Kidney epithelial cell (primary cell): ENCODE data around the gene ACHE. TPM values are rescaled to one million over a fixed set of nuclear protein-coding genes. Genes with fewer than 3 reads are reported as not detected.

ENCODE experiments used
- DNase-seq: peaks from one replicate; pipeline ENCODE4 v3.0.0-alpha.2; 2010; ENCODE audit warnings: low read depth
- H3K27me3 ChIP-seq: 2 replicates; pipeline ENCODE4 v1.6.0; 2011; ENCODE audit warnings: low read length; ENCODE audit not compliant: control insufficient read depth, insufficient read depth
- H3K36me3 ChIP-seq: 2 replicates; pipeline ENCODE4 v1.5.1; 2011; ENCODE audit warnings: low read length; ENCODE audit not compliant: control insufficient read depth, insufficient read depth
- H3K4me3 ChIP-seq: 2 replicates; pipeline ENCODE4 v1.5.1; 2011; ENCODE audit warnings: low read depth, mild to moderate bottlenecking, control low read depth, low read length
- total RNA-seq: library from RNA; depleted of rRNA; stranded (reverse); fragments of >200 nt; gene quantifications from 2 replicates; pipeline ENCODE4 v1.2.3, GENCODE V29; 2015
- TF ChIP-seq, protein P1 (sequence below): IDR thresholded peaks from 2 replicates; pipeline ENCODE4 v1.5.1; 2011; ENCODE audit warnings: mild to moderate bottlenecking, moderate library complexity, low read length, control low read depth, inconsistent platforms; ENCODE audit not compliant: insufficient read depth, poor library complexity, severe bottlenecking

ACHE gene
- total RNA-seq, 1 donor from 2014 or later = 1.3 TPM

DNA sequence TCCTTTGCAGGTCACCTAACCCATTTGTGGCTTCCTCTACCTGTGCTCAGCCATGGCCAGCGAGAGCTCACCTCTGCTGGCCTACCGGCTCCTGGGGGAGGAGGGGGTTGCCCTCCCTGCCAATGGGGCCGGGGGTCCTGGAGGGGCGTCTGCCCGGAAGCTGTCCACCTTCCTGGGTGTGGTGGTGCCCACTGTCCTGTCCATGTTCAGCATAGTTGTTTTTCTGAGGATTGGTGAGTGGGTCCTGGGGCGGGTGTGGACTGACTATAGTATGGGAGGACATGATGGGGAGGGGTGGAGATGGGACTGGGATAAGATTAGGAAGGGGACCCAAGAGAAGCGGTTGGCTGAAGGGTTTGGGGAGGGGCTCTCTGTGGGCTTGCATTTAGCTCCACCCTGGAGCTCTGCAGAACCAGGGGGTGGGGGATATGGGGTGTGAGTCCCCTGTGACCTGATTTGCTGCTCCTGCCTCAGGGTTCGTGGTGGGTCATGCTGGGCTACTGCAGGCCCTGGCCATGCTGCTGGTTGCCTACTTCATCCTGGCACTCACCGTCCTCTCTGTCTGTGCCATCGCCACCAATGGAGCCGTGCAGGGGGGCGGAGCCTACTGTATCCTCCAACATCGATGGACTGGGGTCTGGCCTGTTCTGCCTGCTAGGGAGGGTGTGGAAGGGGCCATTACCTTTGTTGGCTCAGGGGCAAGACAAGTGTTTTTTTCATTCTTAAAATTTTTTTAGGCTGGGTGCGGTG, 41.4 kb downstream of the ACHE start:
- Histone ChIP-seq H3K4me3 (no peak overlapping the region), H3K27me3 (no peaks in the 10 kb centered on the region), H3K36me3 (no peaks in the 10 kb centered on the region)
- TF ChIP-seq, protein P1, sequence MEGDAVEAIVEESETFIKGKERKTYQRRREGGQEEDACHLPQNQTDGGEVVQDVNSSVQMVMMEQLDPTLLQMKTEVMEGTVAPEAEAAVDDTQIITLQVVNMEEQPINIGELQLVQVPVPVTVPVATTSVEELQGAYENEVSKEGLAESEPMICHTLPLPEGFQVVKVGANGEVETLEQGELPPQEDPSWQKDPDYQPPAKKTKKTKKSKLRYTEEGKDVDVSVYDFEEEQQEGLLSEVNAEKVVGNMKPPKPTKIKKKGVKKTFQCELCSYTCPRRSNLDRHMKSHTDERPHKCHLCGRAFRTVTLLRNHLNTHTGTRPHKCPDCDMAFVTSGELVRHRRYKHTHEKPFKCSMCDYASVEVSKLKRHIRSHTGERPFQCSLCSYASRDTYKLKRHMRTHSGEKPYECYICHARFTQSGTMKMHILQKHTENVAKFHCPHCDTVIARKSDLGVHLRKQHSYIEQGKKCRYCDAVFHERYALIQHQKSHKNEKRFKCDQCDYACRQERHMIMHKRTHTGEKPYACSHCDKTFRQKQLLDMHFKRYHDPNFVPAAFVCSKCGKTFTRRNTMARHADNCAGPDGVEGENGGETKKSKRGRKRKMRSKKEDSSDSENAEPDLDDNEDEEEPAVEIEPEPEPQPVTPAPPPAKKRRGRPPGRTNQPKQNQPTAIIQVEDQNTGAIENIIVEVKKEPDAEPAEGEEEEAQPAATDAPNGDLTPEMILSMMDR = no peak
- DNase-seq = no peak

DNA sequence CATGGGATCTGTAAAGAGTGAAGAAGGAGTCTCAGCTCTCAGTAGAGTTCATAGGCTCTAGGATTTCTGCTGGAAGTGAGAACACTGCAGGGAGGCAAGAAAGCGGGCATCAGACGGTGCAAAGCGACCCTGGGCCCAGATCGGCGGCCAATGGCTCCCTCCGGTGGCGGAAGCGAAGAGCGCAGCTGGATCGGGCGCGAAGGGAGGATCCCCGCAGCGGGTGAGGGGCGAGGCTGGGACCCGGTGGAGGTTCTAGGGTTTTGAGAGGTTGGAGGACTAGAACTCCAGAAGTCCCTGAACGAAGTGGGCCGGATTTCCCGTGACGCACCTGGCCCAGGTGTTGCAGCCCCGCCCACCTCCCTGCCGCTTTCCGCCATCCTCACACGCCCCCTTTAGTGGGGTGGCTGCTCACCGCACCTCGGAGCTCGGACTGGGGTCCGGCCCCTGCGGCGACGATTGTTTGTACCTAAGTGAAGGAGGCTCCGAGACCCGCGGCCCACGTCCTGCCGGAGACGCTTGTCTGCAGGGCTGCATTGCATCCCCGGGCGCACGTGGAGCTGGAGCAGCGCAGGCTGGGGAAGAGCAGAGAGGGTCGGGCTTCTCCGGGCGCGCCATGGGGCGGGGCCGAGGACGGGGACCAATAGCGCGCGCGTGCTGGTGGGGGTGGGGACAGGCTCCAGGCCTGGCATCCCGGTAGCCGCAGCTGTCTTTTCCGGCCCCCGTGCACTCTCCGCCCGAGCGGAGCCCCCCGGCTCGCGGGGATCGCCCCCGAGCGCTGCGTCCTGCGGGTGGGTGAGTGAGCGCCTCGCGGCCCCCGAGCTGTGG, 43.4 kb downstream of the ACHE start, which contains the start of gene SLC12A9:
Gene SLC12A9, plus strand, starts transcription at position 666 of the 825 bp plus-strand sequence. CDS start 1,485 bp downstream, outside the sequence.
- H3K4me3 ChIP-seq = peak within 1 kb of the TSS; percentile 70
- H3K27me3 ChIP-seq = no peaks in the 10 kb centered on the region
- no peaks in the 10 kb centered on the region for H3K36me3 ChIP-seq
- DNase-seq = no peak
- TF ChIP-seq, protein P1 = peak; percentile 97

DNA sequence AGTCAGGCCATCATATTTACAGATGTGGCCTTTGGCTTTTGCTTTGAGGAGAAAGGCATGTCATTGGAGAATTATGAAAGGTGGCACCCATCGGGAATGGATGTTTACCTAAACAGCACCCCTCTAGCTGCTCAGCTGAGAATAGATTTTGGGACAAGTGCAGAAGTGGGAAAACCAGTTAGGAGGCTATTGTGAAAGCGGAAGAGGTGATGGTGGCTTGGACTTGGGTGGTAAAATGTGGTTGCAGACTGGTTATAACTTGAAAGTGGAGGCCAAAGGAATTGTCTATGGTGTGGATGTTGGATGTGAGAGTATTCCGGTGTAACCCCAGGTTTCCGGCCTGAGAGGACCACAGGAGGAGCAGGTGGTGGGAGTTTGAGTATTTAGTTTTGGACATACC, 48.3 kb downstream of the ACHE start:
- no peak for DNase-seq
- no peak overlapping the region for H3K4me3 ChIP-seq
- H3K27me3 ChIP-seq = no peaks in the 10 kb centered on the region
- no peaks in the 10 kb centered on the region for H3K36me3 ChIP-seq
- TF ChIP-seq, protein P1 = no peak

DNA sequence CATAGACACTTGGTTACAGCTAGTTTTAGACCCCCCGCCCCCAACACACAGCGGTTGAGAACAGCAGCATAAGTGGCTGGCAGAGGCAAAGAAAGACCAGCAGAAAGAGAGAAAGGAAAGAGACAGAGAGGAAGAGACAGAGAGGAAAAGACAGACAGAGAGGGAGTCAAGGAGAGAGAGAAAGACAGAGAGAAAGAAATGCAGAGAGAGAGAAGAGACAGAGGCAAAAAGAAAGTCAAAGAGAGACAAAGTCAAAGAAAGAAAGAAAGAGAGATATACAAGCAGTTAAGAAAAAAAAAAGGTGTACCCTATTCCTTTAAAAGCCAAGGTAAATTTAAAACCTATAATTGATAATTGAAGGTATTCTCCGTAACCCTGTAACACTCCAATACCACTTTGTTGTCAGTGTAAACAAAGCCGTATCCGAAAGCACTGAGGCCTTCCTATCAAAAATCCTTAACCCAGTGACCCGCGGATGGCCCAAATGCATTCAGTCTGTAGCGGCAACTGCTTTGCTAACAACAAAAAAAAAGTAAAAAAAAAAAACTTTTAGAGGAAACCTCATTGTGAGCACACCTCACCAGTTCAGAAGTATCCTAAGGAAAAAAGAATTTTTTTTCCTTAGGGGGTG, 55.1 kb downstream of the ACHE start:
- TF ChIP-seq, protein P1 = no peak
- Histone ChIP-seq H3K4me3 (no peak overlapping the region), H3K27me3 (no peaks in the 10 kb centered on the region), H3K36me3 (no peaks in the 10 kb centered on the region)
- no peak for DNase-seq

Other genes with a start within 250 kb of the ACHE start
- gene ACTL6B, start 239.4 kb downstream of the ACHE start, total RNA-seq = not detected in 2 replicates
- gene GNB2, start 222.1 kb downstream of the ACHE start, total RNA-seq = 330 and 391 TPM in 2 replicates
- 23.1 and 23.5 TPM in 2 replicates for gene GIGYF1, start 201.6 kb downstream of the ACHE start, total RNA-seq
- gene POP7, start 189.8 kb downstream of the ACHE start, total RNA-seq = 46.1 and 52.8 TPM in 2 replicates
- not detected in 2 replicates for gene EPO, start 175.4 kb downstream of the ACHE start, total RNA-seq
- not detected in 2 replicates for gene ZAN, start 162.3 kb downstream of the ACHE start, total RNA-seq
- gene EPHB4, start 68.4 kb downstream of the ACHE start, total RNA-seq = 138 TPM in 2 replicates
- gene SLC12A9, start 43.2 kb downstream of the ACHE start, total RNA-seq = 15.7 and 18.3 TPM in 2 replicates
- 113 and 114 TPM in 2 replicates for gene TRIP6, start 28.5 kb downstream of the ACHE start, total RNA-seq
- gene SRRT, start 20.8 kb downstream of the ACHE start, total RNA-seq = 65.9 and 67.9 TPM in 2 replicates
- gene UFSP1, start 6.2 kb downstream of the ACHE start, total RNA-seq = 1.6 and 4.3 TPM in 2 replicates
- 0.17 and 0.34 TPM in 2 replicates for gene MUC3A, start 53.6 kb upstream of the ACHE start, total RNA-seq
- gene MUC12, start 73.7 kb upstream of the ACHE start, total RNA-seq = 2.9 and 4.2 TPM in 2 replicates
- gene MUC17, start 124.2 kb upstream of the ACHE start, total RNA-seq = not detected in 2 replicates
- gene TRIM56, start 189.6 kb upstream of the ACHE start, total RNA-seq = 15.8 and 16.7 TPM in 2 replicates
- gene SERPINE1, start 231.2 kb upstream of the ACHE start, total RNA-seq = 229 and 245 TPM in 2 replicates